KMS-11 (cell line): ENCODE measurements around the gene MYO3A.

ENCODE experiments used
- H2AFZ ChIP-seq: fragments of 200-600 bp; sonication (generic); 2 replicates; pipeline ENCODE4 v1.6.1; 2016; ENCODE audit warnings: antibody characterized with exemption, mixed run types, low read depth
- H3K27ac ChIP-seq: fragments of 200-600 bp; sonication (generic); 2 replicates; pipeline ENCODE4 v1.6.1; 2016; ENCODE audit warnings: mild to moderate bottlenecking, mixed run types
- H3K27me3 ChIP-seq: fragments of 200-600 bp; sonication (generic); 2 replicates; pipeline ENCODE4 v1.6.1; 2017; ENCODE audit warnings: mild to moderate bottlenecking, low read depth, mixed run types, moderate library complexity; ENCODE audit not compliant: insufficient read depth
- H3K36me3 ChIP-seq: fragments of 200-600 bp; sonication (generic); 2 replicates; pipeline ENCODE4 v1.6.1; 2017; ENCODE audit warnings: mild to moderate bottlenecking, mixed run types; ENCODE audit not compliant: insufficient read depth
- H3K4me1 ChIP-seq: fragments of 200-600 bp; sonication (generic); 2 replicates; pipeline ENCODE4 v1.6.1; 2016; ENCODE audit warnings: mild to moderate bottlenecking, low read depth, mixed run types; ENCODE audit not compliant: poor library complexity, severe bottlenecking
- H3K4me2 ChIP-seq: fragments of 200-600 bp; sonication (generic); 2 replicates; pipeline ENCODE4 v1.7.0; 2016; ENCODE audit warnings: mild to moderate bottlenecking, mixed run types
- H3K4me3 ChIP-seq: fragments of 200-600 bp; sonication (generic); IDR thresholded peaks from 2 replicates; pipeline ENCODE4 v1.6.1; 2017; ENCODE audit warnings: low read depth, low read length, mixed read lengths; ENCODE audit not compliant: insufficient read depth
- H3K79me2 ChIP-seq: fragments of 200-600 bp; sonication (generic); 2 replicates; pipeline ENCODE4 v1.6.1; 2016; ENCODE audit warnings: low read depth, mixed run types; ENCODE audit not compliant: insufficient read depth
- H3K9ac ChIP-seq: fragments of 200-600 bp; sonication (generic); 2 replicates; pipeline ENCODE4 v1.6.1; 2016; ENCODE audit warnings: mild to moderate bottlenecking, mixed run types
- H4K20me1 ChIP-seq: fragments of 200-600 bp; sonication (generic); 2 replicates; pipeline ENCODE4 v1.6.1; 2016; ENCODE audit warnings: mild to moderate bottlenecking, mixed run types; ENCODE audit not compliant: insufficient read depth
- TF ChIP-seq, protein P1 (sequence below): fragments of 200-600 bp; sonication (generic); conservative IDR thresholded peaks from 2 replicates; pipeline ENCODE4 v1.6.1; 2017; ENCODE audit warnings: low read depth, mild to moderate bottlenecking, antibody characterized with exemption, low read length, moderate library complexity, mixed read lengths

The MYO3A gene

DNA sequence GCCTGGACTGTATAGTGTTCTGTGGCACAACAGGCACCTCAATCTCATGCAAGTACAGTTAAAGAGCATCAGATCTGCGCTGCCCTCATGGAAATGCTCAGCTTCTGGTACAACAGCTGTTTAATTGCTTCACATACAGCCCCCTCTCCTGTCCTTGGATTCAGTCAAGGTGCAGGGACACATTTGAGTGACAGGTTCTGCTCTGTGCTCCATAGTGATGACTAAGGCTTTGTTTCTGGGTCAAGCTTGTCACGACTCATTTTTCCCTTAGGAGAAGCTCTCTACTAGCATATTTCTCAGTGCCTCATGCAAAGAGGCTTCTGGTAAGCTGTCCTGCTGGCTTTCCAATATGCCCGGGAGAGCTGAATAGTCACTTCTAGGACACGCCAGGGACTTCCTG is 26.8 kb upstream of the MYO3A start:
- TF ChIP-seq, protein P1, sequence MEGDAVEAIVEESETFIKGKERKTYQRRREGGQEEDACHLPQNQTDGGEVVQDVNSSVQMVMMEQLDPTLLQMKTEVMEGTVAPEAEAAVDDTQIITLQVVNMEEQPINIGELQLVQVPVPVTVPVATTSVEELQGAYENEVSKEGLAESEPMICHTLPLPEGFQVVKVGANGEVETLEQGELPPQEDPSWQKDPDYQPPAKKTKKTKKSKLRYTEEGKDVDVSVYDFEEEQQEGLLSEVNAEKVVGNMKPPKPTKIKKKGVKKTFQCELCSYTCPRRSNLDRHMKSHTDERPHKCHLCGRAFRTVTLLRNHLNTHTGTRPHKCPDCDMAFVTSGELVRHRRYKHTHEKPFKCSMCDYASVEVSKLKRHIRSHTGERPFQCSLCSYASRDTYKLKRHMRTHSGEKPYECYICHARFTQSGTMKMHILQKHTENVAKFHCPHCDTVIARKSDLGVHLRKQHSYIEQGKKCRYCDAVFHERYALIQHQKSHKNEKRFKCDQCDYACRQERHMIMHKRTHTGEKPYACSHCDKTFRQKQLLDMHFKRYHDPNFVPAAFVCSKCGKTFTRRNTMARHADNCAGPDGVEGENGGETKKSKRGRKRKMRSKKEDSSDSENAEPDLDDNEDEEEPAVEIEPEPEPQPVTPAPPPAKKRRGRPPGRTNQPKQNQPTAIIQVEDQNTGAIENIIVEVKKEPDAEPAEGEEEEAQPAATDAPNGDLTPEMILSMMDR, result no peak
- H3K4me1 ChIP-seq, result no peaks in the 10 kb centered on the region
- no peaks in the 10 kb centered on the region for H4K20me1 ChIP-seq
- H3K27ac ChIP-seq, result no peak overlapping the region
- no peaks in the 10 kb centered on the region for H3K27me3 ChIP-seq
- no peak overlapping the region for H3K4me2 ChIP-seq
- no peaks in the 10 kb centered on the region for H3K36me3 ChIP-seq
- no peak overlapping the region for H3K4me3 ChIP-seq
- no peak overlapping the region for H2AFZ ChIP-seq
- H3K79me2 ChIP-seq, result no peaks in the 10 kb centered on the region
- no peak overlapping the region for H3K9ac ChIP-seq

DNA sequence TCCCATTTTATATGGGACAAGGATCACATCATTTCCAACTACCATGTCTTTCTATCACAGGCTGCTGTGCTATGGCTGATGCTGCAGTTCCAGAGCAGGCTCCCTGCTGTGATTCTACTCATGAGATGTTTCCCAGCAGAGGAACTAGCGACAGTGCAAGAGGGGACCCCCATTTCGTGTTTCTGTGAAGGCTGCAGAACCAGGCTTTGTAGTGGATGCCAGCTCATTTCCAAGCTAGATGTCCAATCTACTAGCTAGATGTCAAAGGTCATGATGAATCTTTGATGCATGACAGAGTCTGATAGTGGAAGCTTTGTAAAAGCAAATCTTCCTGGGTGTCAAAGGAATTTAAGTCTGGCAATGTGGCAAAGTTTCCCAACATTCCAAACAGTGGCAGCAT is 21.2 kb upstream of the MYO3A start:
- no peak overlapping the region for H3K9ac ChIP-seq
- no peaks in the 10 kb centered on the region for H3K4me1 ChIP-seq
- H3K4me2 ChIP-seq, result no peak overlapping the region
- H4K20me1 ChIP-seq, result no peaks in the 10 kb centered on the region
- no peak overlapping the region for H2AFZ ChIP-seq
- no peaks in the 10 kb centered on the region for H3K27me3 ChIP-seq
- no peak overlapping the region for H3K4me3 ChIP-seq
- no peaks in the 10 kb centered on the region for H3K79me2 ChIP-seq
- H3K36me3 ChIP-seq, result no peaks in the 10 kb centered on the region
- H3K27ac ChIP-seq, result no peak overlapping the region
- TF ChIP-seq, protein P1, result no peak

- Histone ChIP-seq H3K36me3 (no peaks in the 10 kb centered on the region), H3K9ac (no peak overlapping the region), H2AFZ (no peak overlapping the region)
Measured at GRCh38 chr10:25914776-25915175, 19.3 kb upstream of the MYO3A start.

GRCh38 chr10:25934621-25935139 is 651 bp downstream of the MYO3A start:
- no peak overlapping the region for H3K4me3 ChIP-seq
- H3K36me3 ChIP-seq, result no peaks in the 10 kb centered on the region
- H3K4me2 ChIP-seq, result peak overlapping the region; percentile 46
- H3K27ac ChIP-seq, result peak overlapping the region; percentile 63
- H3K27me3 ChIP-seq, result no peaks in the 10 kb centered on the region
- H3K9ac ChIP-seq, result peak overlapping the region; percentile 84
- H3K79me2 ChIP-seq, result no peaks in the 10 kb centered on the region
- TF ChIP-seq, protein P1, result peak; percentile 70
- H2AFZ ChIP-seq, result peak overlapping the region; percentile 96
- H4K20me1 ChIP-seq, result no peaks in the 10 kb centered on the region
- peaks cover 43% of the 10 kb centered on the region for H3K4me1 ChIP-seq

More at GRCh38 chr10:25914776-25915175, 19.3 kb upstream of the MYO3A start:
- H3K79me2 ChIP-seq, result no peaks in the 10 kb centered on the region
- no peaks in the 10 kb centered on the region for H3K27me3 ChIP-seq
- H3K4me3 ChIP-seq, result no peak overlapping the region
- H3K4me2 ChIP-seq, result no peak overlapping the region
- H3K4me1 ChIP-seq, result no peaks in the 10 kb centered on the region
- TF ChIP-seq, protein P1, result no peak
- H4K20me1 ChIP-seq, result no peaks in the 10 kb centered on the region
- H3K27ac ChIP-seq, result no peak overlapping the region
